Neural cell (in vitro differentiated cells): ENCODE measurements around the gene CLCN1. TPM values are rescaled to one million over a fixed set of nuclear protein-coding genes. Genes with fewer than 3 reads are reported as not detected.

Experiments
- H2AFZ ChIP-seq: fragments of 200-600, 300-800 bp; sonication (generic), shearing (Covaris generic); 2 replicates; pipeline ENCODE4 v1.6.0; 2014; ENCODE audit warnings: low read depth, mild to moderate bottlenecking, antibody characterized with exemption, low read length, moderate library complexity
- H3F3A ChIP-seq: fragments of 200-600 bp; shearing (Covaris generic); 2 replicates; pipeline ENCODE4 v1.6.1; 2016; ENCODE audit warnings: mild to moderate bottlenecking, moderate library complexity, mixed read lengths, antibody characterized with exemption, low read length; ENCODE audit not compliant: insufficient read depth, poor library complexity, severe bottlenecking
- H3K27ac ChIP-seq: fragments of 200-600, 300-800 bp; sonication (generic), shearing (Covaris generic); 2 replicates; pipeline ENCODE4 v1.5.1; 2014; ENCODE audit warnings: mild to moderate bottlenecking, low read length, moderate library complexity
- H3K27me3 ChIP-seq: fragments of 300-800, 200-600 bp; sonication (generic), shearing (Covaris generic); 2 replicates; pipeline ENCODE4 v1.6.0; 2014; ENCODE audit warnings: mild to moderate bottlenecking, low read depth, low read length, moderate library complexity; ENCODE audit not compliant: insufficient read depth
- H3K36me3 ChIP-seq: fragments of 300-800, 200-600 bp; sonication (generic), shearing (Covaris generic); 2 replicates; pipeline ENCODE4 v1.5.1; 2014; ENCODE audit warnings: mild to moderate bottlenecking, antibody characterized with exemption, low read length, moderate library complexity; ENCODE audit not compliant: insufficient read depth
- H3K4me2 ChIP-seq: fragments of 300-800, 200-600 bp; sonication (generic), shearing (Covaris generic); 2 replicates; pipeline ENCODE4 v1.6.0; 2014; ENCODE audit warnings: mild to moderate bottlenecking, low read length
- H3K4me3 ChIP-seq: fragments of 300-800, 200-600 bp; sonication (generic), shearing (Covaris generic); 2 replicates; pipeline ENCODE4 v1.5.1; 2014; ENCODE audit warnings: mild to moderate bottlenecking, low read length, moderate library complexity
- H3K79me2 ChIP-seq: fragments of 200-600 bp; shearing (Covaris generic); replicated peaks from 2 replicates; pipeline ENCODE4 v1.6.0; 2014; ENCODE audit warnings: mild to moderate bottlenecking, low read length, moderate library complexity; ENCODE audit not compliant: insufficient read depth
- H3K9ac ChIP-seq: fragments of 300-800, 200-600 bp; sonication (generic), shearing (Covaris generic); 2 replicates; pipeline ENCODE4 v1.6.1; 2016; ENCODE audit warnings: mild to moderate bottlenecking, low read length, mixed read lengths
- H3K9me2 ChIP-seq: fragments of 200-600 bp; shearing (Covaris generic); 2 replicates; pipeline ENCODE4 v1.6.1; 2016; ENCODE audit warnings: mild to moderate bottlenecking, low read length, mixed read lengths; ENCODE audit not compliant: insufficient read depth
- H3K9me3 ChIP-seq: fragments of 200-600, 300-800 bp; sonication (generic), shearing (Covaris generic); 2 replicates; pipeline ENCODE4 v1.6.1; 2016; ENCODE audit warnings: mild to moderate bottlenecking, mixed run types, low read length, moderate library complexity, mixed read lengths
- H4K20me1 ChIP-seq: fragments of 200-600 bp; shearing (Covaris generic); 2 replicates; pipeline ENCODE4 v1.6.1; 2016; ENCODE audit warnings: mild to moderate bottlenecking, mixed run types; ENCODE audit not compliant: insufficient read depth
- EP300 ChIP-seq: fragments of 450-650 bp; conservative IDR thresholded peaks from 2 replicates; pipeline ENCODE4 v1.6.1; 2014; ENCODE audit warnings: antibody characterized with exemption, mild to moderate bottlenecking, moderate library complexity; ENCODE audit not compliant: poor library complexity, severe bottlenecking
- EZH2 ChIP-seq: fragments of 200-600, 300-800 bp; shearing (Covaris generic), sonication (generic); IDR thresholded peaks from 2 replicates; pipeline ENCODE4 v1.6.1; 2014; ENCODE audit warnings: antibody characterized with exemption, low read length, borderline replicate concordance, mild to moderate bottlenecking; ENCODE audit not compliant: insufficient read depth, poor library complexity, severe bottlenecking
- MXI1 ChIP-seq: fragments of 450-650 bp; conservative IDR thresholded peaks from 2 replicates; pipeline ENCODE4 v1.6.1; 2014; ENCODE audit warnings: antibody characterized with exemption, mild to moderate bottlenecking; ENCODE audit not compliant: poor library complexity, severe bottlenecking
- POLR2AphosphoS5 ChIP-seq: IDR thresholded peaks from 2 replicates; pipeline ENCODE4 v1.6.1; 2012
- RAD21 ChIP-seq: fragments of 450-650 bp; conservative IDR thresholded peaks from 2 replicates; pipeline ENCODE4 v1.6.1; 2014; ENCODE audit warnings: antibody characterized with exemption, mild to moderate bottlenecking, moderate library complexity
- SMC3 ChIP-seq: fragments of 450-650 bp; conservative IDR thresholded peaks from 2 replicates; pipeline ENCODE4 v1.6.1; 2014; ENCODE audit warnings: antibody characterized with exemption, mild to moderate bottlenecking, moderate library complexity; ENCODE audit not compliant: poor library complexity
- TAF1 ChIP-seq: IDR thresholded peaks from 2 replicates; pipeline ENCODE4 v1.6.1; 2012; ENCODE audit warnings: low read depth
- polyA plus RNA-seq: library from polyadenylated mRNA; depleted of rRNA; stranded (reverse); fragments of >200 nt; gene quantifications from 2 replicates; pipeline ENCODE4 v1.2.3, GENCODE V29; 2014
- TF ChIP-seq, protein P1 (sequence below): fragments of 450-650 bp; IDR thresholded peaks from 2 replicates; pipeline ENCODE4 v1.5.1; 2014; ENCODE audit warnings: antibody characterized with exemption, mild to moderate bottlenecking, moderate library complexity; ENCODE audit not compliant: poor library complexity, severe bottlenecking
- TF ChIP-seq, protein P2 (sequence below): IDR thresholded peaks from 2 replicates; pipeline ENCODE4 v1.6.1; 2012; ENCODE audit warnings: borderline replicate concordance

CLCN1 gene
- polyA plus RNA-seq, 1 donor from 2014 or later, result not detected

DNA sequence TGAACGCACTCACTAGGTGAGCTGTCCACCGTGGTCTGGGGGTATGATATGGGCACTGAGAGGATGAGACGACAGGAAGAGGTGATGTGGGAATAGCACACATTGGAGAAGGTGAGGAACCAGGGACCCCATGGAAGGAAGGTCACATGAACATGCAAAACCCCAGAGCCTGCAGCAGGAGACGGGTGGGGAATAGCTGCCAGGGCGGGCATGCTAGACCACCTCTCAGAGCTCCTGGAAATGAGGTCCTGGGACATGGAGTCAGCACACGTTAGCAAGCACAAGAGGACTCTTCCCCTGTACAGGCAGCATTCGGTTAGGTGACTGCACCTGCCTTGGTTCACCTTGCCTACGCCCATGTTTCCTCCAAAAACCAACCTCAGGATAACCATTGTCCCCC lies 38.5 kb downstream of the CLCN1 start:
- Histone ChIP-seq H3K79me2 (no peaks in the 10 kb centered on the region), H3F3A (no peaks in the 10 kb centered on the region), H4K20me1 (no peaks in the 10 kb centered on the region), H3K27me3 (no peaks in the 10 kb centered on the region), H3K9me2 (no peaks in the 10 kb centered on the region), H3K27ac (no peak overlapping the region), H3K9ac (no peak overlapping the region), H3K36me3 (no peaks in the 10 kb centered on the region), H3K4me3 (no peak overlapping the region), H3K9me3 (no peaks in the 10 kb centered on the region), H3K4me2 (no peak overlapping the region), H2AFZ (no peak overlapping the region)
- TF ChIP-seq SMC3 (no peak), TAF1 (no peak)
- TF ChIP-seq, protein P1, sequence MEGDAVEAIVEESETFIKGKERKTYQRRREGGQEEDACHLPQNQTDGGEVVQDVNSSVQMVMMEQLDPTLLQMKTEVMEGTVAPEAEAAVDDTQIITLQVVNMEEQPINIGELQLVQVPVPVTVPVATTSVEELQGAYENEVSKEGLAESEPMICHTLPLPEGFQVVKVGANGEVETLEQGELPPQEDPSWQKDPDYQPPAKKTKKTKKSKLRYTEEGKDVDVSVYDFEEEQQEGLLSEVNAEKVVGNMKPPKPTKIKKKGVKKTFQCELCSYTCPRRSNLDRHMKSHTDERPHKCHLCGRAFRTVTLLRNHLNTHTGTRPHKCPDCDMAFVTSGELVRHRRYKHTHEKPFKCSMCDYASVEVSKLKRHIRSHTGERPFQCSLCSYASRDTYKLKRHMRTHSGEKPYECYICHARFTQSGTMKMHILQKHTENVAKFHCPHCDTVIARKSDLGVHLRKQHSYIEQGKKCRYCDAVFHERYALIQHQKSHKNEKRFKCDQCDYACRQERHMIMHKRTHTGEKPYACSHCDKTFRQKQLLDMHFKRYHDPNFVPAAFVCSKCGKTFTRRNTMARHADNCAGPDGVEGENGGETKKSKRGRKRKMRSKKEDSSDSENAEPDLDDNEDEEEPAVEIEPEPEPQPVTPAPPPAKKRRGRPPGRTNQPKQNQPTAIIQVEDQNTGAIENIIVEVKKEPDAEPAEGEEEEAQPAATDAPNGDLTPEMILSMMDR, result no peak

DNA sequence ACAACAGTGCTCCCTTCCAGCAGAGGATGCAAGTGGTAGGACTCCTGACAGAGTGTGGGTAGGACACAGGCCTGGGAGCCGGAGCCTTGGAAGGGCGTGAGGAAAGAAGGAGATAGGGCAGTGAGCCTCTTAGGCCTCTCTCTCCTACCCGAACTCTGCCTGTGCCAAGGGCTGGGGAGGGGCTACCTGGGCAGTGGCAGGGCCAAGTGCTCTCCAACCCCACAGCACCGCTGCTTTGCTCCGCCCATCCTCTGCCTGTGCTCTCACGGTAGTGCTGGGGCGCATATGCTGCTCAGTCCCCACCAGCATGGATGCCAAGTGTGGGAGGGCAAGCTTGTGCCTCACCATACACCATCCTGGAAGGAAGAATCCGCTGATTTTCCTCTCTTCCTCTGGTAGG lies 39.1 kb downstream of the CLCN1 start:
- no peaks in the 10 kb centered on the region for H3K9me2 ChIP-seq
- no peaks in the 10 kb centered on the region for H3K36me3 ChIP-seq
- H3K27me3 ChIP-seq, result no peaks in the 10 kb centered on the region
- H3K79me2 ChIP-seq, result no peaks in the 10 kb centered on the region
- H3K27ac ChIP-seq, result no peak overlapping the region
- no peak overlapping the region for H2AFZ ChIP-seq
- H4K20me1 ChIP-seq, result no peaks in the 10 kb centered on the region
- no peaks in the 10 kb centered on the region for H3F3A ChIP-seq
- H3K9ac ChIP-seq, result no peak overlapping the region
- H3K4me3 ChIP-seq, result no peak overlapping the region
- H3K9me3 ChIP-seq, result no peaks in the 10 kb centered on the region
- TF ChIP-seq TAF1 (no peak), EP300 (no peak), MXI1 (no peak), RAD21 (no peak), EZH2 (no peak), POLR2AphosphoS5 (no peak), SMC3 (no peak)
- TF ChIP-seq, protein P1, result no peak
- TF ChIP-seq, protein P2, sequence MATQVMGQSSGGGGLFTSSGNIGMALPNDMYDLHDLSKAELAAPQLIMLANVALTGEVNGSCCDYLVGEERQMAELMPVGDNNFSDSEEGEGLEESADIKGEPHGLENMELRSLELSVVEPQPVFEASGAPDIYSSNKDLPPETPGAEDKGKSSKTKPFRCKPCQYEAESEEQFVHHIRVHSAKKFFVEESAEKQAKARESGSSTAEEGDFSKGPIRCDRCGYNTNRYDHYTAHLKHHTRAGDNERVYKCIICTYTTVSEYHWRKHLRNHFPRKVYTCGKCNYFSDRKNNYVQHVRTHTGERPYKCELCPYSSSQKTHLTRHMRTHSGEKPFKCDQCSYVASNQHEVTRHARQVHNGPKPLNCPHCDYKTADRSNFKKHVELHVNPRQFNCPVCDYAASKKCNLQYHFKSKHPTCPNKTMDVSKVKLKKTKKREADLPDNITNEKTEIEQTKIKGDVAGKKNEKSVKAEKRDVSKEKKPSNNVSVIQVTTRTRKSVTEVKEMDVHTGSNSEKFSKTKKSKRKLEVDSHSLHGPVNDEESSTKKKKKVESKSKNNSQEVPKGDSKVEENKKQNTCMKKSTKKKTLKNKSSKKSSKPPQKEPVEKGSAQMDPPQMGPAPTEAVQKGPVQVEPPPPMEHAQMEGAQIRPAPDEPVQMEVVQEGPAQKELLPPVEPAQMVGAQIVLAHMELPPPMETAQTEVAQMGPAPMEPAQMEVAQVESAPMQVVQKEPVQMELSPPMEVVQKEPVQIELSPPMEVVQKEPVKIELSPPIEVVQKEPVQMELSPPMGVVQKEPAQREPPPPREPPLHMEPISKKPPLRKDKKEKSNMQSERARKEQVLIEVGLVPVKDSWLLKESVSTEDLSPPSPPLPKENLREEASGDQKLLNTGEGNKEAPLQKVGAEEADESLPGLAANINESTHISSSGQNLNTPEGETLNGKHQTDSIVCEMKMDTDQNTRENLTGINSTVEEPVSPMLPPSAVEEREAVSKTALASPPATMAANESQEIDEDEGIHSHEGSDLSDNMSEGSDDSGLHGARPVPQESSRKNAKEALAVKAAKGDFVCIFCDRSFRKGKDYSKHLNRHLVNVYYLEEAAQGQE, result no peak
- no peak overlapping the region for H3K4me2 ChIP-seq
